ENCODE measurements around the gene MYDGF. TPM values are rescaled to one million over a fixed set of nuclear protein-coding genes. Genes with fewer than 3 reads are reported as not detected.
A peak's percentile ranks its signal among the peaks of the same experiment; 100 is the strongest.

Gene MYDGF
- total and polyA plus RNA-seq, 2 of the 13 experiments (the other 11 are each of a cell fraction or from before 2014, with no cell fraction given), result 116 to 198 TPM

GRCh38 chr19:4636151-4636717, 33.9 kb downstream of the MYDGF start (continued):
- no peak for TF ChIP-seq ZNF552 (CRISPR knock-in tag; IDR thresholded peaks at IDR 0.05; ENCODE audit: borderline replicate concordance)
- TF ChIP-seq SIX1 (CRISPR knock-in tag; IDR thresholded peaks at IDR 0.05; ENCODE audit: borderline replicate concordance), result no peak
- TF ChIP-seq MIER3 (CRISPR knock-in tag; IDR thresholded peaks at IDR 0.05; ENCODE audit: borderline replicate concordance), result no peak
- no peak for TF ChIP-seq SAFB2 (CRISPR knock-in tag; IDR thresholded peaks at IDR 0.05; ENCODE audit: borderline replicate concordance, low read depth)
- no peak for TF ChIP-seq NR2F2 (IDR thresholded peaks at IDR 0.05; ENCODE audit: borderline replicate concordance, low read depth)
- TF ChIP-seq ZNF574 (CRISPR knock-in tag; IDR thresholded peaks at IDR 0.05), result no peak; the same call in 1 of the 2 replicates
- TF ChIP-seq PATZ1 (CRISPR knock-in tag; IDR thresholded peaks at IDR 0.05), result no peak; the same call in none of the 2 replicates
- TF ChIP-seq ZBTB1 (CRISPR knock-in tag; IDR thresholded peaks at IDR 0.05; ENCODE audit: borderline replicate concordance), result no peak
- no peak for TF ChIP-seq CBX1 (IDR thresholded peaks at IDR 0.05; ENCODE audit: low read depth)
- no peak for TF ChIP-seq MBNL3 (CRISPR knock-in tag; conservative IDR thresholded peaks at IDR 0.05)
- TF ChIP-seq ZNF101 (CRISPR knock-in tag; IDR thresholded peaks at IDR 0.05; ENCODE audit: borderline replicate concordance, low read depth), result no peak
- TF ChIP-seq ZBTB3 (CRISPR knock-in tag; IDR thresholded peaks at IDR 0.05; ENCODE audit: borderline replicate concordance, low read depth), result no peak
- TF ChIP-seq LRRFIP1 (CRISPR knock-in tag; conservative IDR thresholded peaks at IDR 0.05), result no peak
- no peak for TF ChIP-seq PAX8 (CRISPR knock-in tag; IDR thresholded peaks at IDR 0.05; ENCODE audit: borderline replicate concordance)
- peak; percentile 57; the same call in 1 of the 2 replicates for TF ChIP-seq ZNF501 (CRISPR knock-in tag; IDR thresholded peaks at IDR 0.05)
- TF ChIP-seq RFXAP (CRISPR knock-in tag; IDR thresholded peaks at IDR 0.05; ENCODE audit: borderline replicate concordance), result peak; percentile 57; the same call in 1 of the 2 replicates
- no peak for TF ChIP-seq EP300 (IDR thresholded peaks at IDR 0.05; ENCODE audit: low read depth in 2 of 2, low read length in 2 of 2)
- no peak; the same call in 1 of the 2 replicates for TF ChIP-seq EP300 (CRISPR knock-in tag; IDR thresholded peaks at IDR 0.05; ENCODE audit: borderline replicate concordance)
- no peak for TF ChIP-seq ZNF329 (CRISPR knock-in tag; IDR thresholded peaks at IDR 0.05; ENCODE audit: low read depth)
- no peak for TF ChIP-seq SP1 (IDR thresholded peaks at IDR 0.05)
- TF ChIP-seq SP1 (CRISPR knock-in tag; IDR thresholded peaks at IDR 0.05), result no peak

Measured in HepG2 (cell line).